GM21619 (cell line): ENCODE results near the gene MCF2L.

Experiments
- ATAC-seq: cut with Tn5 transposase; IDR thresholded peaks from one replicate; pipeline ENCODE4 v1.9.1; 2021; ENCODE audit not compliant: unreplicated experiment

The MCF2L gene

DNA sequence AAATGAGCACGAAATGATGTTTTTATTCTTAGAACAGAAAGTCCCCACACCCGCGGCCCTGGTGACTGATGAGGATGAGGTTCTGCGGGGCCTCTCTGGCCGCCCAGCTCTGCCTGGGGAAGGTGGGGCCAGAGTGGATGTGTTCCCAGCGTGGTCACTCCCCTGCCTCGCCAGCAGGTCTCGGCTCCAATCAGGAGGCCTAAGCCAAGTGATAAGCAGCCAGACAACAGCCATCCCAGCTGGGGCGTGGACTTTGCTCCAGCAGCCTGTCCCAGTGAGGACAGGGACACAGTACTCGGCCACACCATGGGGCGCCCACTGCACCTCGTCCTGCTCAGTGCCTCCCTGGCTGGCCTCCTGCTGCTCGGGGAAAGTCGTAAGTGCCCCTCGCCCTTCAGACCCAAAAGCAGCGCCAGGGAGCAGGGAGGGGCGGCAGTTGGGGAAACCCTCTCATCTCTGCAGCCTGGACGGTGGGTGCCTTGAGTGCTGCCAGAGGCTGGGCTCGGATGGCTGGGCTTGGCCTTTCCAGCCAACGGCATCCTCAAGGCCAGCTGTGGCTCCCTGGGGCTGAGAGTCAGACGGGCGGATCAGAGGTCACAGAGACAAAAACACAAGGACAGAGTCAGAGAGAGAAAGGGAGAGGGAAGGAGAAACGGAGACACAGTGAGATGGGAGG is 153.7 kb downstream of the MCF2L start, which contains the start of gene F10:
F10 (plus strand) TSS at position 250 of the 676 bp plus-strand sequence; CDS start at position 307, 57 bp downstream.
- ATAC-seq = no peak

DNA sequence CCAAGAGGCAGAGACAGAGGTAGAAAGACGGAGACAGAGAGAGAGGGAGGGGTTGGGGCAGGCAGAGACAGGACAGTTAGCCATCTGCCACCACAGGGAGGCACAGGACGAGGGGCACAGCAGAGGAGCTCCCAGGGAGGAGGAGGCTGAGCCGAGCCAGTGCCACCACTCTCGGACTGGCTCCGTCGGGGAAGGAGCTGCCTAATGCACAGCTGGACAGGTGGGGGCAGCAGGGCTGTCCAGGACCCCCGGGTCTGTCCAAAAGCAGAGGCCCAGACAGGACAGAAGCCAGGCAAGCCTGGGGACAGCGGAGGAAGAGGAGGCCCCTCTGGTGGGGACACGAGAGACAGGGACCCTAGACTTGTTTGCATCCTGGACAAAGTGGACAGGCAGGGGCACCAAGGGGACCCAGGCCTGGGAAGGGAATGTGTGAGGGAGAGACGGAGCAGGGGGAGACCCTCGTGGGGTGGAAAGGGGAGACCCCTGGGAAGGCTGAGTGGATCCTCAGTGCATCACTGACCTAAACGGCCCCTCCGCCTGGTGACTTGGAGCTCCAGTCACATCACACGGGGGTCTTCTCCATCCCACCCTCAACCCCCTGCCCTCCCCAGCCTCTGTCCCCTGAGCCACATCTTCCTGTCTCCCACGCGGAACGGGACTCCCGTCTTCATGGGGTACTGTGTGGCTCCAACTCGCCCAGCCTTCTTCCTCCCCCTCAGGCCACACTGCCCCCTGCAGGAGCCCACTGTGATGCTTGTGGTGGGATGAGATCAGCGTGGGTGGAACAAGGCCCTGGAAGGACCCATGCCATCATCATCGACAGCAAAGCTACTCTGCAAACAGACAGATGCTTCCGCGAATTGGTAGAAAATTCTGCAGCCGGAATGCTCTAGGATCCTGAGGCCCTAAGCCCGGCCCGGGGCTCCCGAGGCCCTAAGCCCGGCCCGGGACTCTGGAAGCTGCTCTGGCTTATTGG is 154.5 kb downstream of the MCF2L start:
- no peak for ATAC-seq

DNA sequence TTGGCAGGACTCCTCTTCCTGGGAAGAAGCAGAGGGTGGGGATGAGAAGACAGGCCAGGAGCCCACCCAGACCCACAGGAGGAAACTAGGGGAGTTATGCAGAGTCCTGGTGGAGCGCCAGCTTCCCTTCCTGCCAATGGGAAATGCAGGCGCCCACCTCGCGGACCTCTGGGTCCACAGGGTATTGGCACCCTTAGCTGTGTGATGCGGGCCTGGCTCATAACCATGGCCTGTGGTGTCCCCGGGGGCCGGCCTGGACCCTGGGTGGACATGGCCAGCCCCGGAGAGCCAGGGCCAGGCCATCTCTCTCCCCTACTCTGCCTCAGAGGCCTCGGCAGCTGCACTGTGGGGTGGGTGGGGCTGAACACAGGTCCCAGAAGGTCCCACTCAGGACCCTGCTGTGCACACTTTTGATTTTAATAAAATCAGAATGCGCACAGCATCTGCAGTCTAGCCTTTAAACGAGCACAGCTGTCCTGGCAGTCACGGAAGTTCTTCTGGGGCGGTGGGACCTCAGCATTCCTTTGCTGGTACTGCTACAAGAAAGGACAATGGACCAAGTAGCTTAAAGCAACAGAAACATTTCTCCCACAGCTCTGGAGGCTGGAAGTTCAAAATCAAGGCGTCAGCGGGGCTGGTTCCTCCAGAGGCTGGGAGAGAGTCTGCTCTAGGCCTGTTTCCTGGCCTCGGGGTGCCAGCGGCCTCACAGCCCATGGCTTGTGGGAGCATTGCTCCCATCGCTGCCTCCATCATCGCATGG is 155.4 kb downstream of the MCF2L start:
- ATAC-seq = no peak

DNA sequence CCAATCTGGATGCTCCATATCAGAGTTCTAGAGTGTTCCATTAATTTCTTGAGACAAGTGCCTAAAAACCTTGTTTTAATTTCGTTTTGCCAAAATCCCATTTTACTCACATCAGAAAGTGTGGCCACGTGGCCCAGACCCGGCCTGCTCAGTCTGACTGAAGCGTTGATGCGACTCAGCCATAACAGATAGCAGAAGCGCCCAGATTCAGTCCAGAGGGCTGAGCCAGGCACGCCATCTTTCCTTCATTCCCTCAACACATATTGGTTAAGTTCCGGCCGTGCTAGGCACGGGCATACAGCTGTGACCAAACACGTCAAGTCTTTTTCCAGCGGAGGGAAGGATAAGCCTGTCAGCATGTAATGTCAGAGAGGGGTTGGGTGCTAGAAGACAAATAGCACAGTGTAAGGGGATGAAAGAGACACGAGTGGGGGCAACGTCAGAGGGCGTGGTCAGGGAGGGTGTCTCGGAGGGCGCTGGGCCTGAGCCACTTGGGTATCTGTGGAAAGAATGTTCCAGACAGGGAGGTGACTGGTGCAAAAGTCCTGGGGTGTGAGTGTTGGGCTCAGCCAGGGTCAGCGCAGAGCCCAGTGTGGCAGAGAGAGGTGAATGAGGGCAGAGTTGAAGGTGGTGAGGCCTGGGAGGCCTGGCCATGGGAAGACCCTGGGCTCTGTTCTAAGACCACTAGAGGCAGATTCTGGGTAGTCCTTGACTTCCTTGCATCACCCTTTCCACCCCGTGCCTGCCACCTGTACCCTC is 156.7 kb downstream of the MCF2L start:
- no peak for ATAC-seq

DNA sequence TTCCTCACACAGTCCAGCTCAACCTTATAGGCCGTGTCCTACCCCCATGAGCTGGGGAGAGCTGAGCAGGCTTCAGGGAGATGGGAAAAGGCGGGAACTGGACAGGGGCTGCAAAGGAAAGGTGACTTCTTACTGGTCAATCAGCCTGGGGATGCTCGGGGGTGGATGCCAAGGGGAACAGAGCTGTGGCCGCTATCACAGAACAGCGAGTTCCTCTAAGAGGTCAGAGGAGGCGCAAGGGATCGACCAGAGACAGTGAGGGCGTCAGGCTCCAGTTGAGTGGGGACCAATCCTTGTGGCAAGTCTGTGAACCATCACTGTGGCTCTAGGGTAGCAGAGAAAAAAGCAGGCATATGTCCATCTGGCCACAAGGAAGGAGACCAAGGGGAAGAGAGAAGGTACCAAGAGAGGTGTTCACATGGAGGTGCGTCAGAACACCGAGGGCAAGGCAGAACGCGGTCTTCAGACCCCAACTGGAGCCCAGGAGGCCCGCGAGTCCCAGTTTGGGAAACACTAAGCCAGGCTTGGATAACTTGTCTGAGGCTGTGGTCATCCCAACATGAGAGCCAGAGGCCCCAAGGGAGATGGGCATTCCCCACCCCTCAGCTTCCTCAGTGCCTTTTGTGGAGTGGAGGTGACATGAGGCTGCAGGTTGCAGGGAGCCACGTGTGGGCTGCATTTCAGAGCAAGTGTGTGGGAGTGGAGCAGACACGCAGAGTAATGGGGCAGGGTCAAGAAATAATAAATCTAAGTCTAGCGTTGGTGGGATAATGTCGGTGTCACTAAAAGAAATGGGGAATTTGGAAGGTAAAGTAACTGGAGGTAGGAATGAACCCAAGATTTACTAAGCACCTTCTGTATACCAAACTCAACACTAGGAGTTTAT is 157.5 kb downstream of the MCF2L start:
- no peak for ATAC-seq

DNA sequence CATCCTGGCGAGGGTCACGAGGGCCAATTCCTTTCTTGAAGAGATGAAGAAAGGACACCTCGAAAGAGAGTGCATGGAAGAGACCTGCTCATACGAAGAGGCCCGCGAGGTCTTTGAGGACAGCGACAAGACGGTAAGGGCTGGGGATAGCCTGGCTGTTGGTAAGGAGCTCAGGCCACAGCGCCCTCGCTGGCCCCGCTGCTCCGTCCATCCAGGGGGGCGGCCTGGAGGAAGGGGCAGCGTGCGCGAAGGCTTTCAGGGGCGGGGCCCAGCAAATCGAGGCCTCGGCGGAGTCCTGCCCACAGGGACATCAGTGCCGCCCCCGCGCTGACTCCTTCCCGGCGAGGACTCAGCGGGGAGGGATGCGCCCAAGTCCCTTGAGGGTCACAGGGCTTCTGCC is 160.5 kb downstream of the MCF2L start:
- no peak for ATAC-seq

DNA sequence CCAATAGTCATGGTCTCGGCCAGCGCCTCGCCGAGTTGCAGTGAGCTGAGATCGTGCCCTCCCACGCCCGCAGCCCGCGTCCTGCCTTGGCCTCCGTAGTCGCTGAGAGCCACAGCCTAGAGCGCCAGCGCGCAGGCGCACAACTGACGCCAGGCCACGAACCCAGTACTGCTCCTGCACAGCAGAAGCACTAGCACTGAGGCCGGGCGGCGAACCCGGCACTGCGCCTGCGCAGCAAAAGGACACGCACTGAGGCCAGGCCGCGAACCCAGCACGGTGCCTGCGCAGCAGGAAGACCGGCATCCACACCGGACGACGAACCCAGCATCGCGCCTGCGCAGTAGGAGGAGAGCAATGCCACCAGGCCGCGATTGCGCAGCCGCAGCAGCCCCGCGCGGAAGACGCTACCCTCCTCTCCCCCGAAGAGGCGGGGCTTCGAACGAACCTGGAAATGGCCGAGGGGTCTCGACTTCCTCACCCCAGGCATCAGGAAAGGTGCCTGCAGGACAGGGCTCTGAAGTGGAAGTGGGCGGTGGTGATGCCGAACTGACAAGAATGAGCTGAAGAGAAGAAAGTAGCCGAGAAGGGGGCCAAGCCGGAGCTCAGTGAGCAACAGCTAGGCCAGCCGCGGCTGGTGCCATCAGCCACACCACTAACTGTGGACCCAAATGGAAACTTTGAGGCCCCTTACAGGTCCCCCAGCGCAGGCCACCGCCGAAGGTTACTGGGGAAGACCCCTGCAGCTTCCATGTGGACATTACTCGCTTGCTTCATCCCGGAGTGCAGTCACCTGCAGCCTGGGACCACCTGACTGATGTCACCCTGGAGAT is 161.1 kb downstream of the MCF2L start:
- no peak for ATAC-seq

DNA sequence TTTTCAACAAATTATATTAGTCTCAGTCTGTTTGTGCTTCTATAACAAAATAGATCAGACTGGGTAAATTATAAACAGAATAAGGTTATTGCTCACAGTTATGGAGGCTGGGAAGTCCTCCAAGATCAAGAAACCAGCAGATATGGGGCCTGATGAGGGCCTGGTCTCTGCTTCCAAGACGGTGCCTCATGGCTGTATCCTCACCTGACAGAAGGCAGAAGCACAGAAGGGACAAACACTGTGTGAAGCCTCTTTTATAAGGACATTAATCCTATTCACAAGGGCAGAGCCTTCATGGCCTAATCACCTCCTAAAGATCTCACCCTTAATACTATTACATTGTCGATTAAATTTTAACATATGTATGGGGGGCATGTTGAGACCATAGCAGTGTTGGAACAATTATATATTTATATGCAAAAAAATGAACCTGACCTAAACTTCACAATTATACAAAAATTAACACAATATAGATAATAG is 166.3 kb downstream of the MCF2L start:
- no peak for ATAC-seq

DNA sequence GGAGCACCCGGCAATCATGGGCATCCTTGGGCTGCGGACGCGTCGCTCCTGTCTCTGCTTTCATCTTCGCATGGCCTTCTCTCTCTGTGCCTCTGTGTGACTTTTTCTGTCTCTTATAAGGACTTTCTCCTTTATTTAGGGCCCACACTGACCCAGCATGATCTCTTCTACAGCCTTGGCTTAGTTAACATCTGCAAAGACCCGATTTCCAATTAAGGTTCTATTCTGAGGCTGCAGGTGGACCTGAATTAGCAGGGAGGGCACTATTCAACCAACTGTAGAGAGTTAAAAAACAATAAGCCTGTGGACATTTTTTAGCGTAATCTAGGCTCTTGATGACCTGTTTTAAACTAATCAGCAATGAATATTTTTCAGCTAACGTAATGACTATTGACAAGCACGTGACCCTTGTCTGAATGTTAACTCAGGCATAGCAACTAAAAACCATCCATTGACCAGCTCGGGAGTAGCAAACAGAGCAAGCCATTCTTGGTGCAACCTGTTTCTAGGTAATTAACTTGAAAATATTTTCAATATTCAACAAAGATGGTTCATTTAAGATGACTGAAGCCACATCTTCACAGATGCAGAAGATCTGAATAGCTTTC is 168.8 kb downstream of the MCF2L start:
- ATAC-seq = no peak

DNA sequence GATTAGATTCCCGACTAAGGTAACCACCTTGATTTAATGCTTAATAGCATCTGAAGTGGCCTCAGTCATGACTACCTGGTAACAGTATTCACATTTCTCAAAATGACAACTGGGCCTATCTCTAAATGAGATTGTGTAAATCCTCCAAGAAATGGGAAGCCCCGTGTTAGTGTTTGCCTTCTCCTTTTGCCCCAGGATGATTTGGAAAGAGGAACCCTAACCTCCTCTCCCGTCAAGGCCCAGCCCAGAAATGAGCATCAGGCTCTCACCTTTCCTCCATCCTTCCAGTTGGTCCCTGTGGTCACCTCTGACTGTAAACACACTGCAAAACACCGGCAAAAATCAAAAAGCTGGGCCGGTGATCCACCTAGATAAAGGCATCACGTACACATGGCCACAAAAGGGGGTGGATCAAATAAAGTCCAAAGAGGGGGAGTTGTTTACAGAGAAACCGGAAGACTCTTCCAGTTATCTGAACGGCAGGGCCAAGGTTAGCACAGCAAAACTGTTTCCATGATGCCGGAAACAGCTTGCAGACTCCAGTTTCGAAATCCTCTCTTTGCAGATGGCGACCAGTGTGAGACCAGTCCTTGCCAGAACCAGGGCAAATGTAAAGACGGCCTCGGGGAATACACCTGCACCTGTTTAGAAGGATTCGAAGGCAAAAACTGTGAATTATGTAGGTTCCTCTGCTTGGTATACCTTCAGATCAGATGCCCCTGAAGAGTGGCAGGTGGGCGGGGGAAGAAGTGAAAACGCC is 170.0 kb downstream of the MCF2L start:
- no peak for ATAC-seq

DNA sequence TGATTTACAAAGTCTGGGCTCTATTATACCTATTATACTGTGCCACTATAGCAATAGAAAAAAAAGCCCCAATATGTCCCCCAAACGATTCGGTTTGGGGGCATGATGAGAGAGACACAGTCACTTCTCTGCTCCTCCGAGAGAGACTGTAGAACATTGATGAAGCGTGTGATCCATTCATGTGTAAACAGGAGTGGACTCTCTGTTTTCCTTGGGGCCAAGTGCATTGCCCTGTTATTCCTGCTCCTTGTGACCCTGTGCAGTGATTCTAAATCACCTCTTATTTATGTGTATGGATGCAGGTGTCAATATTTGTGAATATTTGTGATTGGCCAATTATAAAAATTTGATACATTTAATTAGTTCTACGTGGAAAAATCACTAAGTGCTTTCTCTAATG is 170.6 kb downstream of the MCF2L start:
- no peak for ATAC-seq

DNA sequence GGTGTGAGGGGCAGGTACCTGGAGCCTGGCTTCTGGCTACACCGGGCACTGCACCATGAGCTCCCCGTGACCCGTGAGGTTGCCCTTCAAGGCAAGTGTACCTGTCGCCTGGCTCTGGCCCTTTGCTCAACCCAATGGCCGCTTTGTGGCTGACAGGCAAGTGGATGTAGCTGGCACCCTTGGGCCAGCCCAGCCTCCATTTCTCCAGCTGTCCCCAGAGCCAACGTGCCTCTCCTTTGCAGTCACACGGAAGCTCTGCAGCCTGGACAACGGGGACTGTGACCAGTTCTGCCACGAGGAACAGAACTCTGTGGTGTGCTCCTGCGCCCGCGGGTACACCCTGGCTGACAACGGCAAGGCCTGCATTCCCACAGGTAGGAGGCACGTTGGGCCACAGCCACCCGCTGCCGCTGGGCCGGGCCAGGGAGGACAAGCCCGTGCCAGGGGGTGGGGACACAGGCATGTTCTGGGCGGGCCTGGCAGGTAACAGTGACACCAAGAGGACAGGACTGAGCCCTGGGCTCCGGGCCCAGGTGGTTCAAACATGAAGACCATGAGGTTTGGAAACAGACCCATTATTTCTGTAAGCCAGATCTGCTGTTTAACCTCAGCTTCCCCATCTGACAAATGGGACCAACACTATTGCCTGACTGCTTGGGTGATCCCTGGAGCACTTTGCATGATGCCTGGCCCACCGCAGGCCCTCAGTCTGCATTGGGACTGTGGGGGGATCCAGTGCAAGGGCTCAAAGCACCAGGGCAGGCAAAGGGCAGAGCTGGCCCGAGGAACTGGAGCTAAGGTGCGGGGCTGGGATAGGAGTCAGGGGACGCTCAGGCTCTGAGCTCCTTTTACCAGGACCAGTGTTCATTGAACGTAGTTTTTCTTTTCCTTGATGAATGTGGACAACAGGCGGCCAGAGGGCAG is 171.9 kb downstream of the MCF2L start:
- no peak for ATAC-seq

DNA sequence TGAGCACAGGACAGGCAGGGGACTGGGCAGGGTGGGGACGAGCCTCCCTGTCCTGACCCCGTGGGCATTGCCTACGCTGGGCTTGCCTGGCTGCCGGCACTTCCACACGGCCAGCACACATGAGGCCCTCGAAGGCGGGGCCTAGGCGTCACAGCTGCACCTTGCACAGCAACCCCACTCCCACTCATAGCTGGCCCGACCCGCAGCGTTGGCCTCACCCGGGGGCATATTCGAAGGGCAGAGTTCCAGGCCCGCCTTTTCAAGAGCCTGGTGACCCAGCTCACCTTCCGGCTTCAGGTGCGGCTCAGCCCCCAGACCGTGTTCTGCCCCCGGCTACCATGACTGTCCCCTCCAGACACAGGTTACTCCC is 172.6 kb downstream of the MCF2L start:
- ATAC-seq = no peak

DNA sequence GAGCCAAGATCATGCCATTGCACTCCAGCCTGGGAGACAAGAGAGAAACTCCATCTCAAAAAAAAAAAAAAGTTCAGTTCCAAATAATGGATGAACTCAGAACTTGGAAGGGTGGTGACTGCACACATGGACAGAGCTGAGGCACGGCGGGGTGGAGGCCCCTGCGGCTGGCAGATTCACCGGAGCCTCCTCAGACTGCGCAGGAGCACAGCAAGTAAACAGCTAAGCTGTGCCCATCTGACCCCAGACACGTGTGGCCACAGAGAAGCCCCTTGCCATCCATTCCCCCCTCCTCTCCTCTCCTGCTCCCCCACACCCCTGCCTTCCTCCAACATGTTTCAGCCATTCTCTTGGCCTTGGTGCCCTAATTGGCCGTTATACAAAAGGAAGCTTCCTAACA is 173.9 kb downstream of the MCF2L start:
- ATAC-seq = no peak

DNA sequence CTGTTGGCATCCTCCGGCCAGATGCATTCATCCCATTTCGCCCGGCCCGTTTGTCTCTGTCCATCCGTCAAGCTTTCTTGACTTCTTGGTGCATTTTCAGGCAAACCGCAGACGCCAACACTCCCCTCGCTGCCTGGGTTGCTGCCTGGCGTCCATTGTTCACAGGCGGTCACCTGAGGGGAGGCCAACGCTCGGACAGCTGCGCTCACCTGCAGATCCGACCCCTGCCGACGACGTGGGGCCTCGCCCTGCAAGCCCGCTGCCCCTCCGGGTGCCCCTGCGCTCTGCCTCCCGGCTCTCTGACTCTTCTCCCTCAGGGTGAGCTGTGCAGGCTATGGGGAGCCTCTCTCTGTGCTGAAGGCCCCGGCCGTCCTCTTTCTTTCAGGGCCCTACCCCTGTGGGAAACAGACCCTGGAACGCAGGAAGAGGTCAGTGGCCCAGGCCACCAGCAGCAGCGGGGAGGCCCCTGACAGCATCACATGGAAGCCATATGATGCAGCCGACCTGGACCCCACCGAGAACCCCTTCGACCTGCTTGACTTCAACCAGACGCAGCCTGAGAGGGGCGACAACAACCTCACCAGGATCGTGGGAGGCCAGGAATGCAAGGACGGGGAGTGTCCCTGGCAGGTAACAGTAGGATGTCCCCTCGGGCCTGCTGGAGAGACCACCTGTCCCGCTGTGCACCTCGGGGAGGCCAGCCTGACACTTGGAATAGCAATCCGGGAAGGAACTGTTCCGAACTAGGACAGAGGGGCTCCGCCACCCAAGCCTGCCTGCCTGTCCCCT is 174.6 kb downstream of the MCF2L start:
- no peak for ATAC-seq

DNA sequence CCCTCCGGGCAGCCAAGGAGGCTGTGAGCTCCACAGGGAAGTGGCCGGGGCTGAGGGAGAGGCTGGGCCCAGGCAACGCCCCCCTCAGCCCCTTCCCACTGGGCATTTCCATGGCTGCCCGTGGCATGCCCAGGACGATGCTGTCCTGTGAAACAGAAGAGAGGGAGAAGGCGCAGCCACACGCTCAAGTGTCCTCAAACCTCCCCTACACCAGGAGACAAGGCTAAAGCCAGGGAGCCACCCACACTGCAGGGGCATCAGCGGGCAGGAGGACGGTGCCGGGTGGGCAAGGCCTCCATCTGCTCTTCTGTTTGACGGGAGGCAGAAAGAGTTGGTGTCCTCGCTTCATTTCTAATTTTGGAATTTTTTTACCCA is 175.2 kb downstream of the MCF2L start:
- ATAC-seq = no peak
